Renal cortex interstitium (tissue), 15 donors: ENCODE results near the gene TINAG. TPM values are rescaled to one million over a fixed set of nuclear protein-coding genes. Genes with fewer than 3 reads are reported as not detected.
A peak's percentile ranks its signal among the peaks of the same experiment; 100 is the strongest.

Experiments used
- DNase-seq, 11 donors: peaks; one replicate each; pipeline ENCODE4 v3.0.0-alpha.2; 2013; ENCODE audit warnings: low read depth in 9 of 11, low spot score in 4 of 11; ENCODE audit errors: extremely low read depth in 1 of 11
- long read RNA-seq, 16 experiments: transcript quantifications; one replicate each; lab custom pipeline, GENCODE V29; 2026
- polyA plus RNA-seq, 3 donors: library from polyadenylated mRNA; unstranded; fragments of 120-200 nt; gene quantifications; one replicate each; pipeline ENCODE4 v1.2.1, GENCODE V29; 2013; ENCODE audit not compliant: insufficient read length in 3 of 3

TINAG gene, protein sequence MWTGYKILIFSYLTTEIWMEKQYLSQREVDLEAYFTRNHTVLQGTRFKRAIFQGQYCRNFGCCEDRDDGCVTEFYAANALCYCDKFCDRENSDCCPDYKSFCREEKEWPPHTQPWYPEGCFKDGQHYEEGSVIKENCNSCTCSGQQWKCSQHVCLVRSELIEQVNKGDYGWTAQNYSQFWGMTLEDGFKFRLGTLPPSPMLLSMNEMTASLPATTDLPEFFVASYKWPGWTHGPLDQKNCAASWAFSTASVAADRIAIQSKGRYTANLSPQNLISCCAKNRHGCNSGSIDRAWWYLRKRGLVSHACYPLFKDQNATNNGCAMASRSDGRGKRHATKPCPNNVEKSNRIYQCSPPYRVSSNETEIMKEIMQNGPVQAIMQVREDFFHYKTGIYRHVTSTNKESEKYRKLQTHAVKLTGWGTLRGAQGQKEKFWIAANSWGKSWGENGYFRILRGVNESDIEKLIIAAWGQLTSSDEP
- polyA plus RNA-seq: 10 to 100 TPM; 24.3 to 30.0 (median 26.3) TPM
- long read RNA-seq, donor 1, partial matches to known transcripts: 8 of 11 reads
- long read RNA-seq, donor 1, other reads (novel, unspliced or antisense): 0 of 11 reads
- long read RNA-seq, donor 2, partial matches to known transcripts: 9 of 10 reads
- long read RNA-seq, donor 2, other reads (novel, unspliced or antisense): 0 of 10 reads
- long read RNA-seq, donor 3, partial matches to known transcripts: 40 of 47 reads
- long read RNA-seq, donor 3, other reads (novel, unspliced or antisense): 0 of 47 reads
- long read RNA-seq, donor 4, partial matches to known transcripts: 22 of 26 reads
- long read RNA-seq, donor 4, other reads (novel, unspliced or antisense): 0 of 26 reads
- long read RNA-seq, donor 5: 0 reads
- long read RNA-seq, donor 6, transcript TINAG-201 (11 exons, 1,754 nt): major isoform, 5 of 34 reads
- long read RNA-seq, donor 6, partial matches to known transcripts: 28 of 34 reads
- long read RNA-seq, donor 6, other reads (novel, unspliced or antisense): 0 of 34 reads
- long read RNA-seq, donor 7, partial matches to known transcripts: 30 of 37 reads
- long read RNA-seq, donor 7, other reads (novel, unspliced or antisense): 0 of 37 reads
- long read RNA-seq, donor 8: 0 reads
- long read RNA-seq, donor 9, partial matches to known transcripts: 10 of 14 reads
- long read RNA-seq, donor 9, other reads (novel, unspliced or antisense): 0 of 14 reads
- long read RNA-seq, donor 10, partial matches to known transcripts: 32 of 37 reads
- long read RNA-seq, donor 10, other reads (novel, unspliced or antisense): 0 of 37 reads
- long read RNA-seq, donor 11, partial matches to known transcripts: 0 of 1 reads
- long read RNA-seq, donor 11, other reads (novel, unspliced or antisense): 0 of 1 reads
- long read RNA-seq, donor 12, partial matches to known transcripts: 5 of 5 reads
- long read RNA-seq, donor 12, other reads (novel, unspliced or antisense): 0 of 5 reads
- long read RNA-seq, donor 13: 0 reads
- long read RNA-seq, donor 14, partial matches to known transcripts: 13 of 16 reads
- long read RNA-seq, donor 14, other reads (novel, unspliced or antisense): 0 of 16 reads
- long read RNA-seq, donor 15, partial matches to known transcripts: 7 of 8 reads
- long read RNA-seq, donor 15, other reads (novel, unspliced or antisense): 0 of 8 reads
- long read RNA-seq, donor 16, transcript TINAG-201 (11 exons, 1,754 nt): major isoform, 13 of 39 reads
- long read RNA-seq, donor 16, partial matches to known transcripts: 22 of 39 reads
- long read RNA-seq, donor 16, other reads (novel, unspliced or antisense): 0 of 39 reads

DNA sequence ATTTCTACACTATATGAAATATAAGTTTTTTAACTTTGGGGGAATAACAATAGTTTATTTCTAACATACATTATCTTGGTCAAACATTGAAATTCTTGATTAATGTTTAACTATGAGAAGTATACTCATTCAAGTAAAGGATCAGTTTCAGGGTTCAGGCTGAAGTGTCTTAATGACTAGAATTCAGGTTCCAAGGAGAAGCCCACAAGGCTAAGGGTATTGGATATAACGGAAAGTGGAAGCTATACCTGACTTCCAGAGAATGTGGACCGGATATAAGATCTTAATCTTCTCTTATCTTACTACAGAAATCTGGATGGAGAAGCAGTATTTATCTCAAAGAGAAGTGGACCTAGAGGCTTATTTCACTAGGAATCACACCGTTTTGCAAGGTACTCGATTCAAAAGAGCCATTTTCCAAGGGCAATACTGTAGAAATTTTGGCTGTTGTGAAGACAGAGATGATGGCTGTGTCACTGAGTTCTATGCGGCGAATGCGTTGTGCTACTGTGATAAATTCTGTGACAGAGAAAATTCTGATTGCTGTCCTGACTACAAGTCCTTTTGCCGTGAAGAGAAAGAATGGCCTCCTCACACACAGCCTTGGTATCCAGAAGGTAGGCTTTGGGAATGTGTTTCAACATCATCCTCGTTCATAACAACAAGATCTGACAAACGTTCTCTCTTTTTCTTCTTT lies at the start of gene TINAG:
Gene TINAG, plus strand, starts transcription at position 153 of the 697 bp plus-strand sequence. Its CDS starts 110 bp downstream, at position 263.
- DNase-seq: no peak

DNA sequence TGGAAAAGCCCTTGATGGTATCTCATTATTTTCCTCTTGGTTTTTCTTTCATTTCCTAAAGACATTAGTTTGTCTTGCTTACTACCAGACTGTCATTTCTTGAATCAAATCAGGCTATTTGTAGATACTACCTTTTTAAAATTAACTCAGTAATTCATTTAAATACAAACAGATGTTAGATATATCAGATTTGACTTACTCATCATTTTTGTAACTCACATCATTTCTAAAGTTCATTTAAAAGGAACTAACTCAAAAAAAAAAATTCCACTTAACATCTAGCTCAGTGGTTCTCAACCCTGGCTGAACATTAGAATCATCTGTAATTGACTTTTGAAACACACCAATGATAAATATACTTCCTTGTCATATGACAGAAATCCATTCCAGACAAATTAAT lies 48.2 kb upstream of the TINAG start:
- DNase-seq: no peak

DNA sequence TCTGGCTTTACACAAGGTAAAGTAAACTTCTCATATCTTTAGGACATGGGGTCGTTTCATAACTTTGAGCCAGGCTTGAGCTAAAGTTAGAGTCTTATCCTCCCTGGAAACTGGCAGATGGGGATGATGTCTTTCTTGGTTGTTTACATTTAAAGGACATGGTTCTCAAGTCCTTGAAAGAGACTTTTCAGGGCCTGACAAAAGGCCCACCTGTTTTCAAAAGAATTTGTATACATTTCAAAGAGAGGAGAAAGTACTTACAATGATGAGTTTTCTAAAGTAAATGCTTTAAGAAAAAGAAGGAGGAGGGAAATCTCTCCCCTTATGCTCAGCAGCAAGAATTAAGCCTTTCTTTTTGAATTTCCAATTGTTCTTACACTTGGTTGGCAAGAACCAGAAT lies 45.7 kb upstream of the TINAG start:
- DNase-seq: no peak

DNA sequence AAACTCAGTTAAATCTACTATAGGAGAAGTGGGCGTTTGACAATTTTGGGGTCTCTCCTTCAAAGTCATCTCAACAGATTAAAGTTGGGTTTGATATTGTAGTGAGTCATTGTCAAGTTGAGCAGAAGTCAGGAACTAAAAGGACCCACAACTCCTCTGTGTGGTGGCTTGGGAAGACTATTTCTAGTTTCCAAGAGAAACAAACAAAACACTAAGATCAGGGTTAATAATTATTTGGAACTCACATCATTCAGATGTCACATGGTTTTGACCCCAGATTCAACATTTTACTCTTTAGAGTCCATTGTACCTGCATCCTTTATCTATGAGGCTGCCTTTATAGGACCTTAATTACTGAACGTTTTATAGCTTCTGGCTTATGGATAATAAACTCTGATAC lies 45.3 kb upstream of the TINAG start:
- peak in 1 of 11 donors; percentile 20 for DNase-seq

DNA sequence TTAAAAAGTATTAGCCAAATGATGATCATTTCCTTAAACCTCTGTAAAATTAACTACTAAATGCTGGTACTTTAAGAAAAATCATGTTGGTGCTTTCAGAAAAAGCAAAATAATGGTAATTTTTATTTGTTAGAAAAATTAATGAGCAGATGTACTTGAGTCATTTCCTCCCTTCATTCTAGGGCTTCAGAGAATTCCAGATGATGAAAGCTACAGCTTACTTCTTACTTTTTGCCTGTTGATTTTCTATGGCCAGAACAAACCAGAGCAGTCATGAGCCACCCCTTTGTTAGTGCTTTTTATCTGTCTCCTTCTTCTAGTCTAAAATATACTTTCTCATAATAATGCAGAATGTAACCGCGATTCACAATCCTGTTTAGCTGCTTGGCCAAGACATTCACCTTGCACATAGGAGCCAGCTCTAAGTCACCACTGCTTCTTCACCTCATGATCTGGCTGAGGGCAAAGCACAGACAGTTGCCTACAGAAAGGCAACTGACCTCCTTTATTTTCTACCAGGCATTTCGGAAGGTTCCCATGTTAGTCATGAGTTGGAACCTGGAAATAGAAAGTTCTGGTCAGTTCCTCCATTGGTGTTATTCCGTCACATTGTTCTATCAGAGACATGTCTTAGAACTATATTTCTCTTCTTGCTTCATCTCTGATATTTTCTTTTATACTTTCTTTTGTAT lies 43.5 kb upstream of the TINAG start:
- DNase-seq: no peak

DNA sequence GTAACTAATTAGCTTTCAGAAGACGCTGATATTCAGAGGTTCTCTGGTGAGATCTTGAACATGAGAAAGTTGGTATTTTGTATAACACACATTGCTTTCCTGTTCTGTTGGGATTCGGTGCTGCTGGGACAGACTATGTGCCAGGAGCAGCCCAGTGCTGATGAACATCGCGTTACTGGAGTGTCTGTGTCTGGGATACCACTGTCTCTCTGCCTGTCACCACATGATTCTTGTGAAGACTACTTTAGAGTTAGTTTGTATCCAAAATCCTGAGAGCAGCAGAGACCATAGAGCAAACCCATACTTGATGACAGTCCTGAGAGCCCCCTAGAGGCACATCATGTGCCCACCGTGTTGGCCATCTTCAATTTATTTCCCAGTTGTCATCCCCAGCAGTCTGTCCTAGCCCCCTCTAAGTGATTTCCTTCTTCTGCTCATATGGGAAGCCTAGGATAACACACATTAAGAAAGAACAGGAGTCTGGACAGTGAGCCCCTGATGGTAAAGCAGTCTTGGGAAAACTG lies 41.8 kb upstream of the TINAG start:
- DNase-seq: no peak

DNA sequence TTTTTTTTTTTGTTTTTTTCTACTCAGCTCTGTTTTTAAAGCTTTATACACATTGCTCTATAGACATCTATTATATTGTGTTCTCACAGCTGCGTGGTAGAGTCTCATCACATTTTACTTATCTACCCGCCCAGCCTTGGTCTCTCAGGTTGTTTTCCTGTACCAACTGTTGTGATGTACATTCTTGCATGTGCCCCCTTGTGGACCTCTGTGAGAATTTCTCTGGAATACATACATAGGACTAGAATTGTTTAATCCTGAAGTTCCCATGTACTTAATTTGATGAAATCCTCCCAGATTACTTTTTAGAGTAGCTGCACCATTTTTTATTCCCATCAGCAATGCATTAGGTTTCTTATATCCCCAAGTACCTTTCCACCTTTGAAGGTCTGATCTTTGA lies 40.4 kb upstream of the TINAG start:
- peak in 3 of 11 donors; percentile 18 to 32 (median 22) for DNase-seq

DNA sequence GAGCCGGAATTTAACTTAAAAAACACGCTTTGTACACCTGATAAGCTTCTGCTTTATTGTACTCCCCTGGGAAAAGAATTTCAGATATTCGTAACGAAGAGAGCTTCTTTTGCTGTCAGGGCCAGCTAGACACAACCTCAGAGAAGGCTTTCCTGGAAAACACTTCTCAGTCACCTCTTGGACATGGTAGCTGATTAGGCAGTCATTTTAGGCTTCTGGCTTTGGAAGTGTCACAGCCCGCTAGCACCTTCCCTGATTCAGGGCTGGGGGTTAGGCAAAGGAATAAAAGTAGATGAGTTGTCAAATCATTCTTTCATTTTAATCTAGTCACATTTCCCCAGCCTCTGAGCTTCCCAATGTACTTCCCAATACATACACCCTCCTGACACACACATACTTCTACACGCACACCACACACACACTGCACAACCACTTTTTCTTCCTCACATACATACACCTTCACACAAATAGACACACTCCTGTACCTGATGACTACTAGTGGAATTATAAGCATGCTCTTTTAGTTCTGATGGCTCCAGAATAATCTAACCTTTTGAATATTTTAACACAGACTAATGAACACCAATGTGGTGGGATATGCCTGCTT lies 34.9 kb upstream of the TINAG start:
- DNase-seq: no peak

DNA sequence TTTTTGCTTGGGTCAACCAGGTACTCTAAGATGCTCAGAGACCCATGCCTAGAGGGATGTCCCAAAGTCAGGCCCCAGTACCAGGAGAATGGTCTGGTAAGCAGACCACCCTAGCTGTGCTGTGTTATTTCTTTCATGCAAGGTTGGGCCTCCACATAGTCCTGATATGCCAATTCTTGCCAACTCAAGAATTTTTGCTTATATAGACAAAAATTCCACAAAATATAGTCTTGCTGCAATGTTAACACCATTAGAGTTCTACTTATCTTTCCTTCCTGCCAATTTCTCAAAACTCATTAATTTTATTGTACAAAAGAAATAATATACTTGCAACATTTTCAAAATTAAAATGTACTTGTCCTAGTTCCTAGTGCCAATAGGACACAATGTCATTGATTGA lies 33.9 kb upstream of the TINAG start:
- no peak for DNase-seq

DNA sequence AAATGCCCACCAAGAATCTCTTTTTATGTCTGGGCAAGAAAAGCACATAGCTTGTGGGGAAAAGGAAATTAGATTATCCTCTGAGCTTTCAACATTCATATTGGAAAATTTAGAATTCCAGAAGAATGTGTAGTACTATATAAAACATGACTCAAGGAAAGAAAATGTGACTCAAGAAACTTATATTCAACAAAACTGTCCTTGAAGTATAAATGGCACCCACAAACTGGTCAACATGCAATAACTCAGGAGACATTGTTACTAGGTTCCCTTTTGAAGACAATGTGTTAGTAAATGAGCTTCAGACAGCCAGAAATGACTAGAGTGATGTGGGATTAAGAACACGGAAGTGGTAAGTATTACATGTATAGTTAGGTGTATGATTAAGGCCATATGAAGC lies 26.1 kb upstream of the TINAG start:
- DNase-seq: no peak

DNA sequence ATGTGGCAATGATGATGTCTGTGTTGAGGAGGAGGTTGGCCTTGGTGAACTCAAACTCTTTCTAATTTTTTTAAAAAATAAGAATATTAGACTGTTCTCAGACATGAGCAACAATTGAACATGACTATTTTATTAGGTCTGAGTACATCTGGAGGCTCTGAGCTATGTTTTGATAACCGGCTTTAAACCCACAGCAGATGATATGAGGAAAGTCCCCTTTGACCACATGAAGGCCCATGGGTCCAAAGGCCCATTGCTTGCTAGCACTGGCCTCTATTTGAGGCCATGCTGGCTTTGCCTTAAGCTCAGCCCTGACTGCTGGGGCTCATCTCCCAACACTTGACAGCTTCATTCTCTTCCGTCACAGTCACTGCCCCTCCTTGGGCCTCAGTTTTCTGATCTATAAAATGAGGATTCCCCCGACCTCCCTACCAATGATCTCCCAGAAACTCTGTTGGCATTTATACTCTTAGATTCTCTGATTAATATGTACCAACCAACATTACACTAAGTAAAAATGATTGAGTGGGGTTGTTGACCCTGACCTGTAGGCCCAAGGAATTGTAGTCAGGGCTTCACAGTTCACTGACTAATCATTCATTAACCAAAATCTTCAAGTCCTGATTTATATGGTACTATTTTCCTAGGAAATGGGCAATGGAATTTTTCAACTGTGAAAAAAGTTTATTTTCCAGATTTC lies 23.9 kb upstream of the TINAG start:
- DNase-seq: no peak

DNA sequence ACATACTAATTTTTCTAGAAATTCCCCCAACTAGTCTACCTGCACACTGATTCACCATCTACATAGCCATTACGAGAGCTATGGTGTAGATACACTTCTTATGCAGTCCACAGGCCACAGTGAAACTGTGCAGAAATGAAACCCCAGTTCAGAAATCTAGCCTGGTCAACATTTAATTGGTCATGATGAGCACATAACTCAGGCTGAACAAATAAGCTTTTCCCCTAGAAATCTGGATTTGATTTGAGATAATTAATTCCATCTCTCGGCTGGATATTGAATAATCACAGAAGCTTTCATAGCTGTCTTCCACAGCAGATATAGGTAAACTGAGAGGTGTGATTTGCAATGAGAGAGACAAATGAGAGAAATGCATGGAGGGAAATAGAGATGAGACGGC lies 22.6 kb upstream of the TINAG start:
- DNase-seq: no peak

DNA sequence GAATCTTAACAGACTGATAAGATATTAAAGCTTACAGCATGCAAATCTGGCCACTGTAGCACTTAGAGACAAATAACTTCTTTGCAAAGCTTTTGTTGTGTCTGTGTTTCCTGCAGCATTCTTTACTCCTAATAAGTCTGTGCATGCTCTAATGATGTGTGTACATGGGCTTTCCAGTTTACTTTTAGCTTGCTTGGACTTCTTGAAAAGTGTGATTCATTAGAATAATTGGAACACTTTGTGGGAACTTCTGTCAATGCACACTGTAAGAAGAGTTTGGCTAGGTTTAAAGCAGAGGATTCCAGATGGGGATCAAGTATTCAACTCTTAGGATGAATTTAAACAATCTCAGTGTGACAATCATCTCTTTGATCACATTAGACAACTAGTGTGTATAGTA lies 22.1 kb upstream of the TINAG start:
- no peak for DNase-seq

DNA sequence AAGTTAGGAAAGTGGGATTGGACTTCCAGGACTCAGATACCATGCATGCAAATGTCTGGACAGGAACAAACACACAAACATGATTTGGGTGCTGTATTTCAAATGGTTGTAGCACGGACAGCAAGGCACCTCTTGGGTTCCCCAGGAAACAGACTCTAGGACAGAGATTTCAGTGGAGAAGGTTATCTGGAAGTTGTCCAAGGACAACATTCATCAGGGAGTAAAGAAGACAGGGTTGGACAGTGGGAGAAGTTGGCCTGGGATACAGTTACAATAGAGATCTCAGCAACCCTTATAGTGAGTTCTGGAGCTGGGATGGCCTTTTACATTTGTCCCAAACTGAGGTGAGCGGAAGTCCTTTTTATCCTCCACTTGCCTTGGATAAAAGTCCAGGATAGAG lies 19.8 kb upstream of the TINAG start:
- no peak for DNase-seq

DNA sequence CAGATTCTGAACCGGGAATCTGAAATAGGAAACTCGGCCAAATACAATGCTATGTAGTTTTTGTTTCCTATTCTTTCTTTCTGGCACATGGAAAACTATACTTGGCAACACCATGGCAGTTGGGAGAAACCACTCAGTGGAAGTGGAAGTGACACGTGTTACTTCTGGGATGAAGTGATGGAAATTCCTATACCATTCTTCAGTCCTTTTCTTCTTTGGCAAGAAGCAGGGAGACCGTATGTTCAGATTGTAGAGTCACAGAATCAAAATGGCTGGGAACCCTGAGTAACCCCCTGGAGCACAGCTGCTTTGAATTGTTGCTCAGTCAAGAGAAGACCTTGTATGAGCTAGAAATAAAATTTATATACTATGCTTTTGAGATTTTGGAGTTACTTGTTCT lies 18.8 kb upstream of the TINAG start:
- DNase-seq: no peak

DNA sequence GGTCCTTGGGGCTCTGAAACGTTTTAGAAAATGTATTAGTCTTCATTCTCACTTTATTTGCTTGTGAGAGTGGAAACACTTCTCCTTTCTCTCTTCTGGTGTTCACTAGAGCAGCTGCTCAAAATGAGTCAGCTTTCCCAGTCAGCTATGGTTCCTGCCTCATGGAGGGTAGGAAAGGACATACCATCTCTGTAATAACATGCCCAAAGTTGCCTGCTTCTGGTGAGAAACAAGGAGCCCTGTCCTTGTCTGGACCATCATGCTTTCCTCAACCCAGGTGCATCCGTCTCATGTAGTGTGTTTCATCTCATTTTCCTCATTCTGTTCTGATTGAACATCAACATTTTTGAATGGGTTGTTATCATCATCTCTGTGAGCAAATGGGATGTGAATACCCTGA lies 17.1 kb upstream of the TINAG start:
- DNase-seq: no peak
